ENCODE results near the gene PARD3B.

PARD3B gene

DNA sequence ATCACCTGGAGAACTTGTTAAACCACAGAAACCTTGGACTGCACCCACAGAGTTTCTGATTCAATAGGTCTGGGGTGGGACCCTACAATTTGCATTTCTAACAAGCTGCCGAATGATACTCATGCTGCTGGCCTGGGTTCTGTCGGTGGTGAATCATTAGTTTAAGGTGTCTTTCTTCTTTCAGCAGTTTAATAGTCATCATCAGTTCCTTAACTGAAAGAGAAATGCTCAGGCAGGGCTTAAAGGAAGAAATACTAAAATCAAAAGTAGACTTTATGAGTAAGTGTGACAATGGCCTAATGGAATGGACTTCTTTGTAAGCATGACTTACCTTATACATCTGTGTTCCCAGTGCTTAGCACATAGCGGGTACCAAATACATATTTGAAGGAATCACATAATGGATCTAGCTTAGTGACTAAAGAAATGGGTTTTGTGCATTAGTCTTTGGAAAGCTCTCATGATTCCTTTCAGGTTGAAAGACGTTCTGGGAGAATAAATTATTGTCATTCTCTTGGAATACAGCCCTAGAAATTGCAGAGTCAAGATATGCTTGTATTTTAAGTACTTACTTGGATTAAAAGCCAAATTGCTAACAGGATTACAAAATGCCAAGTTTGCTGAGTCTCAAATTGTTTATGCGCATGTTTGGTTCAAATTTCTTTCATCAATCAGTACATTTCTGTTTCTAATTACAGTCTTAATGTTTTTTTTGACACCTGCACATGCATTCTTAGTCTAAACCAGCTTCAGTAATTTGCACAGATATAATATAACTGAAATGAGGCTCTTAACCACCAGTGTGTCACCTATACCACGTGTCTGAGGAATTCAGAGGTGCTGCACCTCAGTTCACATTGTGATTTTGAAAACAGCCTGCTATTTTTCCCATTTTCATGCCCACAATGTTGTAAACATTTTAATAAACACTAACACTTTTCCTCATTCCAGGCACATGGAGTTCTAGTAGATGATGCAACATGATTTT, 916.7 kb downstream of the PARD3B start:
- Histone ChIP-seq H3K4me2 (ENCODE audit: low read depth, low read length) (no peak overlapping the region), H3K9me3 (replicated peaks; ENCODE audit: insufficient read depth, low read length) (no peaks in the 10 kb centered on the region), H3F3A (ENCODE audit: insufficient read depth, low read length) (no peaks in the 10 kb centered on the region)

GRCh38 chr2:205462681-205463345, 917.5 kb downstream of the PARD3B start:
- TF ChIP-seq, protein P1, sequence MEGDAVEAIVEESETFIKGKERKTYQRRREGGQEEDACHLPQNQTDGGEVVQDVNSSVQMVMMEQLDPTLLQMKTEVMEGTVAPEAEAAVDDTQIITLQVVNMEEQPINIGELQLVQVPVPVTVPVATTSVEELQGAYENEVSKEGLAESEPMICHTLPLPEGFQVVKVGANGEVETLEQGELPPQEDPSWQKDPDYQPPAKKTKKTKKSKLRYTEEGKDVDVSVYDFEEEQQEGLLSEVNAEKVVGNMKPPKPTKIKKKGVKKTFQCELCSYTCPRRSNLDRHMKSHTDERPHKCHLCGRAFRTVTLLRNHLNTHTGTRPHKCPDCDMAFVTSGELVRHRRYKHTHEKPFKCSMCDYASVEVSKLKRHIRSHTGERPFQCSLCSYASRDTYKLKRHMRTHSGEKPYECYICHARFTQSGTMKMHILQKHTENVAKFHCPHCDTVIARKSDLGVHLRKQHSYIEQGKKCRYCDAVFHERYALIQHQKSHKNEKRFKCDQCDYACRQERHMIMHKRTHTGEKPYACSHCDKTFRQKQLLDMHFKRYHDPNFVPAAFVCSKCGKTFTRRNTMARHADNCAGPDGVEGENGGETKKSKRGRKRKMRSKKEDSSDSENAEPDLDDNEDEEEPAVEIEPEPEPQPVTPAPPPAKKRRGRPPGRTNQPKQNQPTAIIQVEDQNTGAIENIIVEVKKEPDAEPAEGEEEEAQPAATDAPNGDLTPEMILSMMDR (IDR thresholded peaks at IDR 0.05; ENCODE audit: low read length) = no peak
- TF ChIP-seq EZH2phosphoT487 (IDR thresholded peaks at IDR 0.05; ENCODE audit: low read length) (no peak), EZH2 (optimal IDR thresholded peaks at IDR 0.05; ENCODE audit: low read depth, low read length) (no peak)
- no peak overlapping the region for H3K4me2 ChIP-seq (ENCODE audit: low read depth, low read length)

More for the DNA sequence above, 916.7 kb downstream of the PARD3B start:
- Histone ChIP-seq H3K9ac (ENCODE audit: low read length) (no peak overlapping the region), H3K27ac (ENCODE audit: low read length) (no peak overlapping the region), H3K4me1 (ENCODE audit: low read length) (no peaks in the 10 kb centered on the region), H2AFZ (ENCODE audit: low read length) (no peak overlapping the region), H3K79me2 (ENCODE audit: low read length) (no peaks in the 10 kb centered on the region), H4K20me1 (ENCODE audit: insufficient read depth, low read length) (no peaks in the 10 kb centered on the region), H3K27me3 (replicated peaks; ENCODE audit: insufficient read depth, low read length) (no peaks in the 10 kb centered on the region), H3K9me2 (replicated peaks; ENCODE audit: insufficient read depth, low read length) (no peaks in the 10 kb centered on the region), H3K36me3 (replicated peaks; ENCODE audit: insufficient read depth, low read length) (no peaks in the 10 kb centered on the region), H3K4me3 (ENCODE audit: low read length) (no peak overlapping the region)
- TF ChIP-seq, protein P1 (IDR thresholded peaks at IDR 0.05; ENCODE audit: low read length) = no peak
- TF ChIP-seq EZH2phosphoT487 (IDR thresholded peaks at IDR 0.05; ENCODE audit: low read length) = no peak
- no peak for TF ChIP-seq EZH2 (optimal IDR thresholded peaks at IDR 0.05; ENCODE audit: low read depth, low read length)
- DNase-seq = no peak

DNA sequence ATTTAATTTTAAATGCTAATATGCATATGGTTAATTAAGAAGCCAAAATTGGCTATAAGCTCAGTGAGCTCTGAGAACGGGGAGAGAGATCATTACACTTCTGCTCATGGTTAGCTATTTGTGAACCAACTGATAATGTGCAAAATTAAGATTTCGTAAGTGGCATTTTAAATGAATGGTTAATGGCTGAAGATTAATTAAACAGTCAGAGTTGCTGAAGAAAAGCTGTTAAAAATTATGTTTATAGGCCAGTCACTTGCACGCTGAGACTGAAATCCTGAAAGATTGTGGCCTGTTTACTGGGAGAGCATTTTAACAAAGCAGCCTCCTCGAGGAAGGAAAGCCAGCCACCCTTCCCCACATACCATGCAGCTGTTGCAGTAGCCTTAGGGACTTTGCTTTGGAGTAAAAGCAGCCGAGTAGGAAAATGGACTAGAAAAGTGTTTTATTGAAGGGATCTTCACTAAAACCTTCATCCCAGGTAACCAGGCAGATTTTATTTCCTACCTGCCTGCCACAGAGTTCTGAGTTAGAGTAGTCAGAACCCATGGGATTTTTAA, 918.3 kb downstream of the PARD3B start:
- no peaks in the 10 kb centered on the region for H3F3A ChIP-seq (ENCODE audit: insufficient read depth, low read length)
- H3K9me2 ChIP-seq (replicated peaks; ENCODE audit: insufficient read depth, low read length) = no peaks in the 10 kb centered on the region
- H3K4me3 ChIP-seq (ENCODE audit: low read length) = no peak overlapping the region
- TF ChIP-seq EZH2phosphoT487 (IDR thresholded peaks at IDR 0.05; ENCODE audit: low read length) (no peak), EZH2 (optimal IDR thresholded peaks at IDR 0.05; ENCODE audit: low read depth, low read length) (no peak)
- TF ChIP-seq, protein P1 (IDR thresholded peaks at IDR 0.05; ENCODE audit: low read length) = no peak
- H3K79me2 ChIP-seq (ENCODE audit: low read length) = no peaks in the 10 kb centered on the region
- H4K20me1 ChIP-seq (ENCODE audit: insufficient read depth, low read length) = no peaks in the 10 kb centered on the region
- DNase-seq = no peak
- no peaks in the 10 kb centered on the region for H3K27me3 ChIP-seq (replicated peaks; ENCODE audit: insufficient read depth, low read length)
- no peaks in the 10 kb centered on the region for H3K4me1 ChIP-seq (ENCODE audit: low read length)
- H3K4me2 ChIP-seq (ENCODE audit: low read depth, low read length) = no peak overlapping the region
- H3K36me3 ChIP-seq (replicated peaks; ENCODE audit: insufficient read depth, low read length) = no peaks in the 10 kb centered on the region
- no peak overlapping the region for H2AFZ ChIP-seq (ENCODE audit: low read length)
- H3K27ac ChIP-seq (ENCODE audit: low read length) = no peak overlapping the region
- H3K9ac ChIP-seq (ENCODE audit: low read length) = no peak overlapping the region
- H3K9me3 ChIP-seq (replicated peaks; ENCODE audit: insufficient read depth, low read length) = no peaks in the 10 kb centered on the region

More at GRCh38 chr2:205462681-205463345, 917.5 kb downstream of the PARD3B start:
- no peak overlapping the region for H2AFZ ChIP-seq (ENCODE audit: low read length)
- H3K27me3 ChIP-seq (replicated peaks; ENCODE audit: insufficient read depth, low read length) = no peaks in the 10 kb centered on the region
- H3K4me3 ChIP-seq (ENCODE audit: low read length) = no peak overlapping the region
- H3K4me1 ChIP-seq (ENCODE audit: low read length) = no peaks in the 10 kb centered on the region
- H3K9ac ChIP-seq (ENCODE audit: low read length) = no peak overlapping the region
- H3K27ac ChIP-seq (ENCODE audit: low read length) = no peak overlapping the region
- no peaks in the 10 kb centered on the region for H3K79me2 ChIP-seq (ENCODE audit: low read length)
- no peaks in the 10 kb centered on the region for H4K20me1 ChIP-seq (ENCODE audit: insufficient read depth, low read length)
- no peaks in the 10 kb centered on the region for H3F3A ChIP-seq (ENCODE audit: insufficient read depth, low read length)
- DNase-seq = no peak
- no peaks in the 10 kb centered on the region for H3K9me3 ChIP-seq (replicated peaks; ENCODE audit: insufficient read depth, low read length)
- no peaks in the 10 kb centered on the region for H3K36me3 ChIP-seq (replicated peaks; ENCODE audit: insufficient read depth, low read length)
- H3K9me2 ChIP-seq (replicated peaks; ENCODE audit: insufficient read depth, low read length) = no peaks in the 10 kb centered on the region

Measured in MM.1S (cell line).